Activated CD8-positive, alpha-beta memory T cell treated with anti-CD3 and anti-CD28 coated beads for 1 hour (primary cell): ENCODE results near the gene GPR26.

Source experiments
- DNase-seq, 2 donors: peaks; one replicate each; pipeline ENCODE4 v3.0.0-alpha.2; 2020; ENCODE audit warnings: low read depth in 1 of 2; ENCODE audit errors: extremely low read depth in 1 of 2

GPR26 gene, protein sequence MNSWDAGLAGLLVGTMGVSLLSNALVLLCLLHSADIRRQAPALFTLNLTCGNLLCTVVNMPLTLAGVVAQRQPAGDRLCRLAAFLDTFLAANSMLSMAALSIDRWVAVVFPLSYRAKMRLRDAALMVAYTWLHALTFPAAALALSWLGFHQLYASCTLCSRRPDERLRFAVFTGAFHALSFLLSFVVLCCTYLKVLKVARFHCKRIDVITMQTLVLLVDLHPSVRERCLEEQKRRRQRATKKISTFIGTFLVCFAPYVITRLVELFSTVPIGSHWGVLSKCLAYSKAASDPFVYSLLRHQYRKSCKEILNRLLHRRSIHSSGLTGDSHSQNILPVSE

DNA sequence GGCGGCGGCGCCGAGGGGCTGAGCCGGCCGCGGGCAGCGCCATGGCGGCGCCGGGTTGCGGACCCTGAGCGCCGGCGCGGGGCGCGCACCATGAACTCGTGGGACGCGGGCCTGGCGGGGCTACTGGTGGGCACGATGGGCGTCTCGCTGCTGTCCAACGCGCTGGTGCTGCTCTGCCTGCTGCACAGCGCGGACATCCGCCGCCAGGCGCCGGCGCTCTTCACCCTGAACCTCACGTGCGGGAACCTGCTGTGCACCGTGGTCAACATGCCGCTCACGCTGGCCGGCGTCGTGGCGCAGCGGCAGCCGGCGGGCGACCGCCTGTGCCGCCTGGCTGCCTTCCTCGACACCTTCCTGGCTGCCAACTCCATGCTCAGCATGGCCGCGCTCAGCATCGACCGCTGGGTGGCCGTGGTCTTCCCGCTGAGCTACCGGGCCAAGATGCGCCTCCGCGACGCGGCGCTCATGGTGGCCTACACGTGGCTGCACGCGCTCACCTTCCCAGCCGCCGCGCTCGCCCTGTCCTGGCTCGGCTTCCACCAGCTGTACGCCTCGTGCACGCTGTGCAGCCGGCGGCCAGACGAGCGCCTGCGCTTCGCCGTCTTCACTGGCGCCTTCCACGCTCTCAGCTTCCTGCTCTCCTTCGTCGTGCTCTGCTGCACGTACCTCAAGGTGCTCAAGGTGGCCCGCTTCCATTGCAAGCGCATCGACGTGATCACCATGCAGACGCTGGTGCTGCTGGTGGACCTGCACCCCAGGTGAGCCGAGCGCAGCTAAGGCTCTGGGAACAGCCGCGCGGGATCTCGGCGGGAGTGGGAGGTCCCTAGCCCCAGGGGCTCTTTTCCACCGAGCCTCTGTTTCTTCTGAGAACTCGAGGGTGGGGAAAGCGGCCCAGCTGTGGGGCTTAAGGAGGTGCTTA, at the start of gene GPR26:
GPR26 (plus strand) TSS at position 38 of the 919 bp plus-strand sequence; CDS start at position 91, 53 bp downstream.
- no peak for DNase-seq

GRCh38 chr10:123618224-123618623, 47.9 kb upstream of the GPR26 start:
- no peak for DNase-seq

DNA sequence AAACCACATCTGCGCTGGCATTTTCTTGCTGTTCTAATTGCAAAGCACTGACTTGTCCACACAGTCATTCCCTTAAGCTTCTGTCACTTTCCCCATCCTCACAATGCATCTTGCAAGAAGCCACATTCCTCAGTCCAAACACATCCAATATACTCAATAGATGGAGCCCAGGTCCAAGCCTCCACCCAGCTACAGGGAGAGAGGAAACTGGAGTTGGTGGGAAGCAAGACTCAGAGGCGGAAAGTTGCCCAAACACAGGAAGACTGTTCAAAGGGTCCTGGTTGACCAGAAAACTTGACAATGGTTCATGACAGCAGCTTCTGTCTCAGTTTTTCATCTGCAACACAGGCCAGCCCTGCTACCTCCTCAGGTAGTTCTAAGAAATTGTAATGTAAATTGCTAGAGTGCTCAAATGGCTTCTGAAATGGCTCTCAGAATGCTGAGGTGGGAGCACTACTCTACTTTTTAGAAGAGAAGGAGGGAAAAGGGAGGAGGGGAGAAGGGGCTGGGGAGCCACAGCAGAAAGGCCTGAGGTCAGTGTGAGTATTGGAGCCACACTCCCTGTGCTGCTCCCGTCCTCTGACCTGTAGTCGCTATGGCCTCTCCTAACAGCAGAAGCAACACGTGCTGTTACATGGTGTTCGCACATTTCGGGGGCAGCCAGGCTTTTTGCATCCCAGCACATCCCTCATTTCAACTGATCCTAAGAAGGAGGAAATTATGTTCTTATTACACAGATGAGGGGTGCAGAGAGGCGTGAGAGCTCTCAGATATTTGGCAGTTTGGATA, 46.9 kb upstream of the GPR26 start:
- DNase-seq = no peak

DNA sequence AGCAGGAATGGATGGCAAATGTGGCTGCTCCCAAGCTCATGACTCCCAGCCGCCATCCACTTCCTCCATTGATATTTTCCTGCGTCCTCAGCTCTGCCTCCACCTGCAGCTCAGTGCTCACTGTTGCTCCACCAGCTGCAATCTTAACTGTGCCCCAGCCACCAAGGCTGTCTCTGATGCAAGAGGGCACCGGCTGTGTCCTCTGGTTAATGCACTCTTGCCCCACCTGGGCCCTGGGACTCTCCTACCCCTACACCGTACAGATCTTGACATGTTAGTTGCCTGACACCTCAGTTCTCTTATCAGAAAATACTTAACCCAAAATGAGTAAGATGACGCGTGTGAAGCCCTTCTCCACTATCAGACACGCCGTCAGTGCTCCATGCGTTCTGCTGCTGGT, 45.5 kb upstream of the GPR26 start:
- DNase-seq = no peak

DNA sequence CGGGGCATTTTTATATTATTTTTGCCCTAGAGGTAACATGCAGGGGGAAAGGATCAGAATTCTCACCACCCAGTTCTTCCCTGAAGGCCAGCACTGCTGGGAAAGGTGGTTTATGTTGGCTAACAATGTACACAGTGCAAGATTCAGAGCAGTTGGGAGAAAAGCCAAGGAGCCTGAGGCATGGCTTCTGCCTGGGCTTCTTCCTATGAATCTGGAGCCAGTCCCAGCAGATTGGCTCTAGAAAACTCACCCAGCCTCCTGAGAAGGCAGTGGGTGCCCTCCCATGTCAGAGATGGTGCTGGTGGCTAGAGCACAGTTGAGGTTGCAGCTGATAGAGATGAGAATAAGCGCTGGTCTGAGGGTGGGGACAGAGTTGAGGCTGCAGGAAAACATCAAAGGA, 44.7 kb upstream of the GPR26 start:
- DNase-seq = no peak

GRCh38 chr10:123621916-123622315, 44.2 kb upstream of the GPR26 start:
- no peak for DNase-seq

DNA sequence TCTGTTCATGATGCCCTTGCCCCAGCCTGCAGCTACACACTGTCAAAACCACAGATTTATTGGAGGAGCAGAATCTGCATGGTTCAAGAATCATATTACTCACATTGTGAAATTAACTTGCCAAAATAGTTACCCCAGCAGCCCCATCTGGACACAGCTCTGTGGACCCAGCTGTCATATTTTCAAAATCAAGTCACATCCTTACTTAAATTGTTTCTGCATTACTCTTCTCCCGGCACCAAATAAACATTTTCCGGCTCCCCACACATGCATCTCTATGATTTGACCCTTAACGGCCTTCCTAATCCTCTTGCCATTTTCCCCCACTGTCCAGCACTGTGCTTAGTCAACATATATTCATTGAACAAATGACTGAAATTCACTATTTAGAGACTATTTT, 43.8 kb upstream of the GPR26 start:
- DNase-seq = no peak

- no peak for DNase-seq
Measured at GRCh38 chr10:123624086-123624485, 42.1 kb upstream of the GPR26 start.

- no peak for DNase-seq
Measured at GRCh38 chr10:123633106-123633505, 33.0 kb upstream of the GPR26 start.

GRCh38 chr10:123633636-123634035, 32.5 kb upstream of the GPR26 start:
- no peak for DNase-seq

- DNase-seq = no peak
Measured at GRCh38 chr10:123634221-123634620, 31.9 kb upstream of the GPR26 start.

GRCh38 chr10:123635131-123635530, 31.0 kb upstream of the GPR26 start:
- DNase-seq = no peak

GRCh38 chr10:123635745-123636144, 30.4 kb upstream of the GPR26 start:
- DNase-seq = no peak

- no peak for DNase-seq
Measured at GRCh38 chr10:123636598-123637325, 29.4 kb upstream of the GPR26 start.

- DNase-seq = no peak
Measured at GRCh38 chr10:123637326-123637880, 28.8 kb upstream of the GPR26 start.

DNA sequence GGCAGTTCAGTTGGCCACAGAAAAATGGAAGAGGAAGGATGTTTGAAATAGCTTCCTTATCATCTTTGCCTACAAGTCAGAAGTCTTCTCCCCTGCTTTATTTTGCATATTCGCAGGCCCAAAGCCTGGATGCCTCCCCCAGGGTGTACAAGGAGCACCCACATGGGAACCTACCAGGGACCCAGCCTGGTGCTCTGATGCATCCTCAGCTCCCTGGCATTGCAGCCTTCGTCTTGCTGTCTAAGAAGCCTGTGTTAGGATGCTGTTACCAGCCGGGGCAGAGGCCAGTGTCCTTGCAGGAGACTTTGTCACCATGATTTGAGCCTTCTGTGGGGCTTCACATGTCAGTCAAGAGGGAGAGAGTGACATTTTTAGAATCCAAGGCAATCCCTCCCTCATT, 27.0 kb upstream of the GPR26 start:
- no peak for DNase-seq

- DNase-seq = no peak
Measured at GRCh38 chr10:123640016-123640535, 26.1 kb upstream of the GPR26 start.

DNA sequence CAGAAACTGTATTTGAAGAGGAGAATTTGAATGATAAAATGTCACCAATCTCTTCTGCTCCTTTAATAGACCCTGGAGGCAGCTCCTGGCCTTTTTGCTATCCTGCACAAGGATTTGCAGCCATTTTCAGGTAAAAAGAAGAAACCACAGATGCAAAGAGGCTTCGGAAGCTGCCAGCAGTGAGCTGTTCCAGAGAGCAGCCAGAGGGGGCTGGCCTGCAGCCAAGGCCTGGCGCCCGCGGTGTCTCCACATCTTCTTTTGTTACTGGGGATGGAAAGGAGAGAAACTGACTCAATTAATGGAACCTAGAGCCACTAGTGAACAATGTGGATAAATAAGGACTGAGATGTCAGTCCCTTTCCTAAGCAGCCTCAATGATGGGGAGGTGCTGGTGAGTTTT, 23.9 kb upstream of the GPR26 start:
- no peak for DNase-seq

GRCh38 chr10:123642697-123643096, 23.5 kb upstream of the GPR26 start:
- no peak for DNase-seq

- no peak for DNase-seq
Measured at GRCh38 chr10:123643315-123643714, 22.8 kb upstream of the GPR26 start.
